Thyroid gland (tissue), 4 donors: ENCODE measurements around the gene ASCL1. TPM values are rescaled to one million over a fixed set of nuclear protein-coding genes. Genes with fewer than 3 reads are reported as not detected.

Source experiments
- DNase-seq, 2 donors: peaks; one replicate each; pipeline ENCODE4 v3.0.0-alpha.2; 2019
- H3K27ac ChIP-seq, 3 donors: fragments of 200-600 bp; sonication (generic); 1 replicate in 2 of 3; 2 replicates in 1 of 3; pipeline ENCODE4 v1.5.1; 2016 to 2019; ENCODE audit warnings: mild to moderate bottlenecking in 1 of 3, moderate library complexity in 1 of 3
- H3K27me3 ChIP-seq: fragments of 200-600 bp; sonication (generic); one replicate; pipeline ENCODE4 v1.5.1; 2019
- H3K36me3 ChIP-seq, 2 donors: fragments of 200-600 bp; sonication (generic); one replicate each; pipeline ENCODE4 v1.5.1; 2016 to 2019
- H3K4me1 ChIP-seq, 2 donors: fragments of 200-600 bp; sonication (generic); one replicate each; pipeline ENCODE4 v1.5.1; 2017 to 2019
- H3K4me3 ChIP-seq, 3 donors: fragments of 200-600 bp; sonication (generic); replicated peaks in 1 of 3; 1 replicate in 2 of 3; 2 replicates in 1 of 3; pipeline ENCODE4 v1.5.1; 2016; ENCODE audit warnings: mild to moderate bottlenecking in 1 of 3
- H3K9me3 ChIP-seq: fragments of 200-600 bp; sonication (generic); one replicate; pipeline ENCODE4 v1.5.1; 2017
- CTCF ChIP-seq, 6 experiments: fragments of 200-600 bp in 3 of 6; fragments of 450-650 bp in 3 of 6; sonication (generic) in 3 of 6; IDR thresholded peaks; one replicate each; pipeline ENCODE4 v1.5.1; 2016 to 2019; ENCODE audit warnings: antibody characterized with exemption in 6 of 6, mild to moderate bottlenecking in 2 of 6, inconsistent platforms in 1 of 6, moderate library complexity in 1 of 6
- POLR2A ChIP-seq, 2 donors: fragments of 450-650 bp; IDR thresholded peaks; one replicate each; pipeline ENCODE4 v1.6.1; 2017; ENCODE audit warnings: antibody characterized with exemption in 2 of 2, mild to moderate bottlenecking in 2 of 2, moderate library complexity in 1 of 2
- WGBS, 2 donors: methylation state at CpG; one replicate each; pipeline ENCODE4 v1.1.5; 2017; 5-methylcytosine and 5-hydroxymethylcytosine counted together
- intact Hi-C: fragments of 100-400 bp; cut with DNase I; formaldehyde crosslinking; loops from one replicate; pipeline ENCODE4 v1.15.1; 2023
- total RNA-seq, 4 donors: library from RNA; depleted of rRNA; stranded (reverse); fragments of >200 nt; gene quantifications; one replicate each; pipeline ENCODE4 v1.2.3, GENCODE V29; 2016

ASCL1 gene
- total RNA-seq, 4 donors from 2014 or later = 0.13 to 1.7 (median 0.49) TPM; not detected in 1

- H3K4me1 ChIP-seq = peaks cover 0 to under 1% of the 10 kb centered on the region in 2 donors
- no peak overlapping the region for H3K27ac ChIP-seq
- no peak for DNase-seq
- 37 to 45% methylated on average over 4 of the region's 4 CpGs for WGBS, 2 donors
- intact Hi-C loops = no loop called here
- no peaks in the 10 kb centered on the region for H3K36me3 ChIP-seq
- H3K4me3 ChIP-seq = no peak overlapping the region
- no peaks in the 10 kb centered on the region for H3K9me3 ChIP-seq
- H3K27me3 ChIP-seq = peaks cover 35% of the 10 kb centered on the region
- TF ChIP-seq POLR2A (IDR thresholded peaks at IDR 0.05) = no peak
- TF ChIP-seq CTCF (IDR thresholded peaks at IDR 0.05) = no peak
These were observed 6.3 kb downstream of the ASCL1 start for GRCh38 chr12:102963796-102964195.

- Histone ChIP-seq H3K27me3 (peaks cover 35% of the 10 kb centered on the region), H3K9me3 (no peaks in the 10 kb centered on the region), H3K4me1 (no peaks in the 10 kb centered on the region), H3K27ac (no peak overlapping the region), H3K4me3 (no peak overlapping the region), H3K36me3 (no peaks in the 10 kb centered on the region)
- 2% methylated on average over 21 of the region's 21 CpGs for WGBS, 2 donors
- TF ChIP-seq POLR2A (IDR thresholded peaks at IDR 0.05) (no peak), CTCF (IDR thresholded peaks at IDR 0.05) (no peak)
- intact Hi-C loops = no loop called here
- DNase-seq = no peak
These were observed 7.4 kb downstream of the ASCL1 start for GRCh38 chr12:102964872-102965271.

- Histone ChIP-seq H3K4me1 (no peaks in the 10 kb centered on the region), H3K4me3 (no peak overlapping the region), H3K27ac (no peak overlapping the region), H3K36me3 (no peaks in the 10 kb centered on the region), H3K27me3 (peaks cover 35% of the 10 kb centered on the region), H3K9me3 (no peaks in the 10 kb centered on the region)
- WGBS, 2 donors = 1 to 3% methylated on average over 38 of the region's 38 CpGs
- TF ChIP-seq CTCF (IDR thresholded peaks at IDR 0.05) = no peak
- no peak for DNase-seq
- intact Hi-C loops = no loop called here
These were observed 8.0 kb downstream of the ASCL1 start for GRCh38 chr12:102965281-102966155.

- intact Hi-C loops = no loop called here
- no peaks in the 10 kb centered on the region for H3K36me3 ChIP-seq
- no peak overlapping the region for H3K27ac ChIP-seq
- 10 to 15% methylated on average over 11 to 12 of the region's 12 CpGs for WGBS, 2 donors
- no peaks in the 10 kb centered on the region for H3K4me1 ChIP-seq
- H3K4me3 ChIP-seq = no peak overlapping the region
- TF ChIP-seq CTCF (IDR thresholded peaks at IDR 0.05) (no peak), POLR2A (IDR thresholded peaks at IDR 0.05) (no peak)
- no peaks in the 10 kb centered on the region for H3K9me3 ChIP-seq
- peaks cover 28% of the 10 kb centered on the region for H3K27me3 ChIP-seq
- no peak for DNase-seq
These were observed 8.9 kb downstream of the ASCL1 start for GRCh38 chr12:102966200-102966863.

GRCh38 chr12:102970780-102971179 is 13.3 kb downstream of the ASCL1 start:
- intact Hi-C loops = no loop called here
- H3K27me3 ChIP-seq = no peaks in the 10 kb centered on the region
- H3K36me3 ChIP-seq = no peaks in the 10 kb centered on the region
- H3K9me3 ChIP-seq = no peaks in the 10 kb centered on the region
- no peak for DNase-seq
- H3K4me1 ChIP-seq = no peaks in the 10 kb centered on the region
- WGBS, 2 donors = 8 to 14% methylated on average over 4 of the region's 4 CpGs
- no peak overlapping the region for H3K4me3 ChIP-seq
- no peak overlapping the region for H3K27ac ChIP-seq
- TF ChIP-seq POLR2A (IDR thresholded peaks at IDR 0.05) (no peak), CTCF (IDR thresholded peaks at IDR 0.05) (no peak)
